ENCODE data around the gene RHOU. TPM values are rescaled to one million over a fixed set of nuclear protein-coding genes. Genes with fewer than 3 reads are reported as not detected.

Gene RHOU
- total and polyA plus RNA-seq, 5 donors: 5.2 to 15.1 (median 11.3) TPM

GRCh38 chr1:228786361-228787129 is 51.3 kb downstream of the RHOU start:
- Histone ChIP-seq H3K27me3 (ENCODE audit: control insufficient read depth, insufficient read depth) (no peaks in the 10 kb centered on the region), H3K4me1 (ENCODE audit: control insufficient read depth, insufficient read depth, low read length) (peaks cover 8% of the 10 kb centered on the region), H3K4me3 (ENCODE audit: low read length) (no peak overlapping the region), H3K27ac (ENCODE audit: low read length) (no peak overlapping the region), H3K9me3 (ENCODE audit: control insufficient read depth, low read length) (no peaks in the 10 kb centered on the region)
- intact Hi-C loops (cut with DNase I): no loop called here
- DNase-seq: no peak
- WGBS: 72% methylated on average over 4 of the region's 4 CpGs
- no peak for ATAC-seq

DNA sequence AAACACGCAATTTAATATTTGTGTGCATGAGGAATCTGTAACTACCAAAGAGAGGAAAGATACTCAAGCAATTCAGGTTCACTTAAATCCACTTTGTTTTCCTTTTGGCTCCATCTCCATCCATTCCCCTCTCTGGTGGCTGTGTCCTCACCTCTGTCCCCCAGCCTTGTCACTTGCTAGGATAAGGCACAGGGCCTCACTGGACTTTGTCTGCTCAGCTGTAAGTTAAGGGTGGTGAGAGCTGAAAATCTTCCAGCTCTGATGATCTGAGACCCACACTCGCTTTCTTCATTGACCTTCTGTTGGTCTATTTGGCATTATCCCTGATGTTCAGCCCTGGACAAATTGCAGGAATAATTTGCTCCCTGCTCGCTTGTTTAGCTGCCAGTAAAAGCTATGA is 56.5 kb downstream of the RHOU start:
- no peak for DNase-seq

GRCh38 chr1:228792601-228793000 is 57.3 kb downstream of the RHOU start:
- intact Hi-C loops (cut with DNase I): no loop called here
- ATAC-seq (peak in 1 of 2 donors; percentile 54), DNase-seq (no peak)
- no peaks in the 10 kb centered on the region for H3K9me3 ChIP-seq (ENCODE audit: control insufficient read depth, low read length)
- no peaks in the 10 kb centered on the region for H3K27me3 ChIP-seq (ENCODE audit: control insufficient read depth, insufficient read depth)
- no peak overlapping the region for H3K4me3 ChIP-seq (ENCODE audit: low read length)
- no peaks in the 10 kb centered on the region for H3K4me1 ChIP-seq (ENCODE audit: control insufficient read depth, insufficient read depth, low read length)
- no peak overlapping the region for H3K27ac ChIP-seq (ENCODE audit: low read length)
- WGBS: 73% methylated on average over 3 of the region's 3 CpGs

More for the DNA sequence above, 56.5 kb downstream of the RHOU start:
- Histone ChIP-seq H3K27me3 (ENCODE audit: control insufficient read depth, insufficient read depth) (no peaks in the 10 kb centered on the region), H3K9me3 (ENCODE audit: control insufficient read depth, low read length) (no peaks in the 10 kb centered on the region), H3K27ac (ENCODE audit: low read length) (no peak overlapping the region), H3K4me1 (ENCODE audit: control insufficient read depth, insufficient read depth, low read length) (no peaks in the 10 kb centered on the region), H3K4me3 (ENCODE audit: low read length) (no peak overlapping the region)
- intact Hi-C loops (cut with DNase I): no loop called here
- 95% methylated on average over 3 of the region's 3 CpGs for WGBS
- no peak for ATAC-seq

DNA sequence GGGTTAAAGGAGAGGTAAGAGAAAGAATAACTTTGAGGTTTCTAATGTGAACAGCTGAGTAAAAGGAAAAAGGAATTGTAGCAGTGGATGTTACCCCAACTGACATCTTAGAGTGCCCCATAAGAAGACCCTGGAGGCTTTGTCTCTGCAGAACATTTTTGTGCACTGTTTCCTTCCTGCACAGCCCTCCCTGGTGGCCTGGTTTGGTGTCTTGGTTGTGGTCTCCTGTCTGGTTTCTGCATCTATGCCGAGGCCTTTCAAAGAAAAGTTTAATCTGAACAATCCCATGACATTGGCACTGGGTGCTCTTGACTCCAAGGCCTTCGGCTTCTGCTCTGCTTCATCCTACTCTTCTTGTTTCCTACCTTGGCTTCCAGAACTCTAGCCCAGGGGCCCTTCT is 57.8 kb downstream of the RHOU start:
- no peak overlapping the region for H3K4me3 ChIP-seq (ENCODE audit: low read length)
- ATAC-seq (no peak), DNase-seq (no peak)
- intact Hi-C loops (cut with DNase I): no loop called here
- H3K27me3 ChIP-seq (ENCODE audit: control insufficient read depth, insufficient read depth): no peaks in the 10 kb centered on the region
- H3K4me1 ChIP-seq (ENCODE audit: control insufficient read depth, insufficient read depth, low read length): no peaks in the 10 kb centered on the region
- H3K9me3 ChIP-seq (ENCODE audit: control insufficient read depth, low read length): no peaks in the 10 kb centered on the region
- WGBS: 85% methylated on average over 2 of the region's 2 CpGs
- no peak overlapping the region for H3K27ac ChIP-seq (ENCODE audit: low read length)

GRCh38 chr1:228794173-228794572 is 58.9 kb downstream of the RHOU start:
- no peaks in the 10 kb centered on the region for H3K27me3 ChIP-seq (ENCODE audit: control insufficient read depth, insufficient read depth)
- H3K4me3 ChIP-seq (ENCODE audit: low read length): no peak overlapping the region
- no peaks in the 10 kb centered on the region for H3K9me3 ChIP-seq (ENCODE audit: control insufficient read depth, low read length)
- intact Hi-C loops (cut with DNase I): no loop called here
- WGBS: 86% methylated on average over 1 of the region's 1 CpG
- H3K27ac ChIP-seq (ENCODE audit: low read length): no peak overlapping the region
- ATAC-seq (no peak), DNase-seq (no peak)
- H3K4me1 ChIP-seq (ENCODE audit: control insufficient read depth, insufficient read depth, low read length): no peaks in the 10 kb centered on the region

DNA sequence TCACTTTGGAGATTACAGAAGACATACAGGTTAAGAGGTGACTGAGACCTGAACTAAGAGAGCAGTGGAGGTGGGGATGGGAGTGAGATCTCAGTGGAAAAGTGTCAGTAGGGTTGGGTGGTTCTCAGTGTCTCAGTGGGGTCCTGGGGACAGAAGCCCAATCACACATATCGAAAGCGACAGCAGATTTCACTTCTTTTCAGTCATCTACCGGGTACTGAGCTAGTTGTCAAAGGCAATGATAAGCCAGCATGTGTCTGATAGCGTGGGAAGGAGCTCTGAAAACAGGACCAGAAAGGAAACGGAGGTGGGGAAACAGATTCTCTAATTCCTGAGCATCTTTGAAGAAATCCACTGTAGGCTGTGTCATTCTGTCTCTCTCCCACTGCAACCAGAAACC is 59.5 kb downstream of the RHOU start:
- intact Hi-C loops (cut with DNase I): no loop called here

GRCh38 chr1:228795596-228795995 is 60.3 kb downstream of the RHOU start:
- Histone ChIP-seq H3K4me1 (ENCODE audit: control insufficient read depth, insufficient read depth, low read length) (no peaks in the 10 kb centered on the region), H3K27ac (ENCODE audit: low read length) (no peak overlapping the region), H3K9me3 (ENCODE audit: control insufficient read depth, low read length) (no peaks in the 10 kb centered on the region), H3K27me3 (ENCODE audit: control insufficient read depth, insufficient read depth) (no peaks in the 10 kb centered on the region), H3K4me3 (ENCODE audit: low read length) (no peak overlapping the region)
- 74% methylated on average over 4 of the region's 4 CpGs for WGBS
- intact Hi-C loops (cut with DNase I): no loop called here
- DNase-seq (no peak), ATAC-seq (no peak)

More for the DNA sequence above, 59.5 kb downstream of the RHOU start:
- WGBS: 71% methylated on average over 5 of the region's 5 CpGs
- no peak overlapping the region for H3K27ac ChIP-seq (ENCODE audit: low read length)
- ATAC-seq (no peak), DNase-seq (no peak)
- no peaks in the 10 kb centered on the region for H3K4me1 ChIP-seq (ENCODE audit: control insufficient read depth, insufficient read depth, low read length)
- no peaks in the 10 kb centered on the region for H3K27me3 ChIP-seq (ENCODE audit: control insufficient read depth, insufficient read depth)
- no peaks in the 10 kb centered on the region for H3K9me3 ChIP-seq (ENCODE audit: control insufficient read depth, low read length)
- no peak overlapping the region for H3K4me3 ChIP-seq (ENCODE audit: low read length)

Other genes with a start within 250 kb of the RHOU start
- gene RNF187, start 248.1 kb upstream of the RHOU start, total RNA-seq: 100 to 1,000 TPM in 2 of 4 donors, 10 to 100 TPM in 2; 80.5 to 113 (median 94.2) TPM
- gene RNF187, start 248.1 kb upstream of the RHOU start, polyA plus RNA-seq: 34.1 TPM

Data from right cardiac atrium (tissue), 5 donors.